Measurements from ENCODE around the gene PVALEF.

The PVALEF gene

GRCh38 chr17:81194941-81195901, 29.9 kb downstream of the PVALEF start:
- Histone ChIP-seq H3K9me3 (no peaks in the 10 kb centered on the region), H3K4me1 (peaks cover 13% of the 10 kb centered on the region), H3K27me3 (no peaks in the 10 kb centered on the region), H3K4me3 (ENCODE audit: low read depth, low read length) (no peak overlapping the region), H3K36me3 (peaks cover 16% of the 10 kb centered on the region)
- DNase-seq, result no peak
- TF ChIP-seq CTCF (IDR thresholded peaks at IDR 0.05; ENCODE audit: low read depth, low read length), result no peak

GRCh38 chr17:81195941-81196495, 30.7 kb downstream of the PVALEF start:
- peaks cover 20% of the 10 kb centered on the region for H3K4me1 ChIP-seq
- no peaks in the 10 kb centered on the region for H3K9me3 ChIP-seq
- H3K27me3 ChIP-seq, result no peaks in the 10 kb centered on the region
- H3K36me3 ChIP-seq, result peaks cover 12% of the 10 kb centered on the region
- no peak for DNase-seq
- H3K4me3 ChIP-seq (ENCODE audit: low read depth, low read length), result no peak overlapping the region
- TF ChIP-seq CTCF (IDR thresholded peaks at IDR 0.05; ENCODE audit: low read depth, low read length), result no peak

GRCh38 chr17:81196505-81197408, 31.4 kb downstream of the PVALEF start:
- Histone ChIP-seq H3K4me1 (peaks cover 23% of the 10 kb centered on the region), H3K36me3 (peaks cover 12% of the 10 kb centered on the region), H3K9me3 (no peaks in the 10 kb centered on the region), H3K4me3 (ENCODE audit: low read depth, low read length) (no peak overlapping the region), H3K27me3 (no peaks in the 10 kb centered on the region)
- TF ChIP-seq CTCF (IDR thresholded peaks at IDR 0.05; ENCODE audit: low read depth, low read length), result no peak
- DNase-seq, result no peak

- peaks cover 12% of the 10 kb centered on the region for H3K36me3 ChIP-seq
Observed at GRCh38 chr17:81197409-81197795, 32.1 kb downstream of the PVALEF start.

GRCh38 chr17:81197831-81198490, 32.7 kb downstream of the PVALEF start:
- no peaks in the 10 kb centered on the region for H3K27me3 ChIP-seq
- peaks cover 12% of the 10 kb centered on the region for H3K36me3 ChIP-seq
- TF ChIP-seq CTCF (IDR thresholded peaks at IDR 0.05; ENCODE audit: low read depth, low read length), result no peak
- H3K4me1 ChIP-seq, result peaks cover 23% of the 10 kb centered on the region
- DNase-seq, result no peak
- no peak overlapping the region for H3K4me3 ChIP-seq (ENCODE audit: low read depth, low read length)
- H3K9me3 ChIP-seq, result no peaks in the 10 kb centered on the region

More at GRCh38 chr17:81197409-81197795, 32.1 kb downstream of the PVALEF start:
- no peak for TF ChIP-seq CTCF (IDR thresholded peaks at IDR 0.05; ENCODE audit: low read depth, low read length)
- no peaks in the 10 kb centered on the region for H3K27me3 ChIP-seq
- H3K4me1 ChIP-seq, result peaks cover 23% of the 10 kb centered on the region
- H3K4me3 ChIP-seq (ENCODE audit: low read depth, low read length), result no peak overlapping the region
- H3K9me3 ChIP-seq, result no peaks in the 10 kb centered on the region
- no peak for DNase-seq
